Neural progenitor cell (in vitro differentiated cells): ENCODE measurements around the gene CEP76.

ENCODE experiments used
- EZH2 ChIP-seq: fragments of 200-600 bp; sonication (generic); IDR thresholded peaks from 2 replicates; pipeline ENCODE4 v1.6.1; 2017; ENCODE audit warnings: antibody characterized with exemption, mild to moderate bottlenecking, moderate library complexity
- EZH2phosphoT487 ChIP-seq: fragments of 200-600 bp; sonication (generic); IDR thresholded peaks from 2 replicates; pipeline ENCODE4 v1.6.1; 2017; ENCODE audit warnings: antibody characterized with exemption
- TF ChIP-seq, protein P1 (sequence below): fragments of 200-600 bp; sonication (generic); IDR thresholded peaks from 2 replicates; pipeline ENCODE4 v1.5.1; 2017; ENCODE audit warnings: antibody characterized with exemption, mild to moderate bottlenecking

DNA sequence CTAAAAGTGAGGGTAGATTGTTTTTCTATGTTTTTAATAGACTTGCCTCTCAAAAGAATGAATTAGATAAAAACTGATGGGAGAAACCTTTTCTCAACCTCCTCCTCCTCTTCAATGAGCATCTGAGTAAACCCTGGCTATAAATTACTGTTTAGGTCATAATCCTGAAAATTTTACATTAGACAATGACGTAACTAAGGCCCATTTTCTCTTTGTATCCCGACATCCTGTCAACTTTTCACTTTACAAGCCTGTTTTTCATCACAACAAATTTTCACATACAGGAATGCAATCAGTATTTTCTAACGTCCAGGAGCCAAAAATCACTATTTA is 46.0 kb downstream of the CEP76 start:
- TF ChIP-seq, protein P1, sequence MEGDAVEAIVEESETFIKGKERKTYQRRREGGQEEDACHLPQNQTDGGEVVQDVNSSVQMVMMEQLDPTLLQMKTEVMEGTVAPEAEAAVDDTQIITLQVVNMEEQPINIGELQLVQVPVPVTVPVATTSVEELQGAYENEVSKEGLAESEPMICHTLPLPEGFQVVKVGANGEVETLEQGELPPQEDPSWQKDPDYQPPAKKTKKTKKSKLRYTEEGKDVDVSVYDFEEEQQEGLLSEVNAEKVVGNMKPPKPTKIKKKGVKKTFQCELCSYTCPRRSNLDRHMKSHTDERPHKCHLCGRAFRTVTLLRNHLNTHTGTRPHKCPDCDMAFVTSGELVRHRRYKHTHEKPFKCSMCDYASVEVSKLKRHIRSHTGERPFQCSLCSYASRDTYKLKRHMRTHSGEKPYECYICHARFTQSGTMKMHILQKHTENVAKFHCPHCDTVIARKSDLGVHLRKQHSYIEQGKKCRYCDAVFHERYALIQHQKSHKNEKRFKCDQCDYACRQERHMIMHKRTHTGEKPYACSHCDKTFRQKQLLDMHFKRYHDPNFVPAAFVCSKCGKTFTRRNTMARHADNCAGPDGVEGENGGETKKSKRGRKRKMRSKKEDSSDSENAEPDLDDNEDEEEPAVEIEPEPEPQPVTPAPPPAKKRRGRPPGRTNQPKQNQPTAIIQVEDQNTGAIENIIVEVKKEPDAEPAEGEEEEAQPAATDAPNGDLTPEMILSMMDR, result no peak
- TF ChIP-seq EZH2 (no peak), EZH2phosphoT487 (no peak)
